Measurements from ENCODE around the gene LRIT2.

Gene LRIT2

DNA sequence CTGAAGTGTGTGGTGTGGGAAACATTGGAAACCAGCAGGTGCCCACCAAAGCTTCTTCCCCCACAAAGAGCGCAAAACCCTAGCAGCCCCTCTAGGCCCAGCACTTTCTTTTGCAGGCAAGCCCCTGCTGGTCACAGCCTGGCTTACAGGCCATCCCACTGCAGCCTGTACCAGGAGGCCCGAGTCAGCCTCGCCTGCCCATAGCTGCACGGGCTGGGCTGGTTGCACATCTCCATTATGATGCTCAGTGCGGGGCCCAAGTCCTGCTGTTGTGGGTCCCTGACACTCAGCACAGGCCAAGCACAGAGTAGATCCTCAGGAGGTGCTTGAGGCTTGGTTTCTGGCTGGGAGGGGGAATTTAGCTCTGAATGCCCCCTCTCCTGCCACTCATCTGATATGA is 23.0 kb downstream of the LRIT2 start:
- TF ChIP-seq, protein P1, sequence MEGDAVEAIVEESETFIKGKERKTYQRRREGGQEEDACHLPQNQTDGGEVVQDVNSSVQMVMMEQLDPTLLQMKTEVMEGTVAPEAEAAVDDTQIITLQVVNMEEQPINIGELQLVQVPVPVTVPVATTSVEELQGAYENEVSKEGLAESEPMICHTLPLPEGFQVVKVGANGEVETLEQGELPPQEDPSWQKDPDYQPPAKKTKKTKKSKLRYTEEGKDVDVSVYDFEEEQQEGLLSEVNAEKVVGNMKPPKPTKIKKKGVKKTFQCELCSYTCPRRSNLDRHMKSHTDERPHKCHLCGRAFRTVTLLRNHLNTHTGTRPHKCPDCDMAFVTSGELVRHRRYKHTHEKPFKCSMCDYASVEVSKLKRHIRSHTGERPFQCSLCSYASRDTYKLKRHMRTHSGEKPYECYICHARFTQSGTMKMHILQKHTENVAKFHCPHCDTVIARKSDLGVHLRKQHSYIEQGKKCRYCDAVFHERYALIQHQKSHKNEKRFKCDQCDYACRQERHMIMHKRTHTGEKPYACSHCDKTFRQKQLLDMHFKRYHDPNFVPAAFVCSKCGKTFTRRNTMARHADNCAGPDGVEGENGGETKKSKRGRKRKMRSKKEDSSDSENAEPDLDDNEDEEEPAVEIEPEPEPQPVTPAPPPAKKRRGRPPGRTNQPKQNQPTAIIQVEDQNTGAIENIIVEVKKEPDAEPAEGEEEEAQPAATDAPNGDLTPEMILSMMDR (conservative IDR thresholded peaks at IDR 0.05; ENCODE audit: control insufficient read depth, insufficient read depth, low read depth, low read length), result no peak
- no peak for DNase-seq (ENCODE audit: low read depth)
- H3K4me3 ChIP-seq (ENCODE audit: control insufficient read depth, low read depth, low read length), result no peak overlapping the region

DNA sequence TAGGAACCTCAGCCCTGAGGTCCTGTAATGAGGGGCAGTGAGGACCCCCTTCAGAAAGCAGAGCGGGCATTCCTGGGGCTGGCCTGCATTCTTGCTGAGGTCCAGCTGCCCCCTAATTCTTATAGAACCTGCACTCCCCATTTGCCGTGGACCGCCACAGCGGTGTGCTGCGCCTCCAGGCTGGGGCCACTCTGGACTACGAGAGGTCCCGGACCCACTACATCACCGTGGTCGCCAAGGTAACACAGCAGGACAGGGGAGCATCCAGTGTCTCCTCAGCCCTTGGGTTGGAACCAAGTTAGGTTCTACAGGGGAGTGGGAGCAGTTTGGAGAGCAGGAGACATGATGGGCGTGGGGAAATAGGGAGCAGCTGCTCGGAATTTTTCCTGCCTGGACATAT is 23.7 kb downstream of the LRIT2 start:
- no peak overlapping the region for H3K4me3 ChIP-seq (ENCODE audit: control insufficient read depth, low read depth, low read length)
- TF ChIP-seq, protein P1 (conservative IDR thresholded peaks at IDR 0.05; ENCODE audit: control insufficient read depth, insufficient read depth, low read depth, low read length), result no peak
- no peak for DNase-seq (ENCODE audit: low read depth)

DNA sequence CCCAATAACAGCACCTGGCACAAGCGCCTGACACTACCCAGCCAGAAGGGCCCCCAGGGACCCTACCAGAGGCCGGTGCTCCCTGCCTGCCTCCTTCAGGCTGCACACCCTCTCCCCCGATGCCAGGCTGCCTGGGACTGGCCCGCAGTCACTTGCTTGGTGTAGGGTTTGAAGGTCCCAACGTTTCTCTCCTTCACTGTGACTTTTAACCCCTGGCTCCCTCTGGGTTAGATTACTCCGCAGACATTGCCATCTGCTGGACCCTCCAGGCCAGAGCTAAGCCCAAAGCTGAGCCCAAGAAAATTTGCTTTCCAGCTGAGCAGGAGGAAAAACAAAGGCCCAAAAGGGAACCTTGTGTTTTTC is 24.1 kb downstream of the LRIT2 start:
- H3K4me3 ChIP-seq (ENCODE audit: control insufficient read depth, low read depth, low read length), result no peak overlapping the region
- DNase-seq (ENCODE audit: low read depth), result no peak
- TF ChIP-seq, protein P1 (conservative IDR thresholded peaks at IDR 0.05; ENCODE audit: control insufficient read depth, insufficient read depth, low read depth, low read length), result no peak

DNA sequence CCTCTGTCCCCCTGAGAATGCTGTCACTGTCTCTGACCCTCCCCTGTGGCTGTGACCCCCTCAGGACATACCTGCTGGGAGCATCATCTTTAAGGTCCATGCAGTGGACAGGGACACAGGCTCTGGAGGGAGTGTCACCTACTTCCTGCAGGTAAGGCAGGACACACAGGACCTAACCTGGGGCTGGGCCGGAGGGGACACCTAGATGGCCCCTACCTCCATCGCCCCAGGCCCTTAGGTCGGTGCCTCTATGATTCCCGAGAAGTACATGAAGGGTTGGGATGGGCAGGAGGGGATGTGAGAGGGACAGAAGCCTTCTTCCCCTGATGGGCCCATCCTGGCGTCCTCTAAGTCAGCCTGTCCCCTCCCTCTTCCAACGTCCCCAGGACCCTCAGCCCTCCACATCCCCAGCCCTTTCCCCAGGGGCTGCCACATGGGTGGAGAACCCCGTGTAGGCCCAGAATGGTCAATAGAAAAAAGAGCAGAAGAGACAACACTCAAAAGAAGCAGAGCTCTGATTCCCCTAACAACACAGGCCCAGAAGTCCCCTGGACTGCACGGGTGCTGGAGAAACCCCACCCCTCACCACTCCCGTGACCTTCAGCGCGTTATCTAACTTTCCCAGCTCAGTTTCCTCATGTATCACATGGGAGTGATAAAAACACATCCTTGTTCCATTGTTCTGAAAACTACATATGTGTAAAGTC is 24.7 kb downstream of the LRIT2 start:
- no peak for DNase-seq (ENCODE audit: low read depth)
- H3K4me3 ChIP-seq (ENCODE audit: control insufficient read depth, low read depth, low read length), result no peak overlapping the region
- TF ChIP-seq, protein P1 (conservative IDR thresholded peaks at IDR 0.05; ENCODE audit: control insufficient read depth, insufficient read depth, low read depth, low read length), result no peak

DNA sequence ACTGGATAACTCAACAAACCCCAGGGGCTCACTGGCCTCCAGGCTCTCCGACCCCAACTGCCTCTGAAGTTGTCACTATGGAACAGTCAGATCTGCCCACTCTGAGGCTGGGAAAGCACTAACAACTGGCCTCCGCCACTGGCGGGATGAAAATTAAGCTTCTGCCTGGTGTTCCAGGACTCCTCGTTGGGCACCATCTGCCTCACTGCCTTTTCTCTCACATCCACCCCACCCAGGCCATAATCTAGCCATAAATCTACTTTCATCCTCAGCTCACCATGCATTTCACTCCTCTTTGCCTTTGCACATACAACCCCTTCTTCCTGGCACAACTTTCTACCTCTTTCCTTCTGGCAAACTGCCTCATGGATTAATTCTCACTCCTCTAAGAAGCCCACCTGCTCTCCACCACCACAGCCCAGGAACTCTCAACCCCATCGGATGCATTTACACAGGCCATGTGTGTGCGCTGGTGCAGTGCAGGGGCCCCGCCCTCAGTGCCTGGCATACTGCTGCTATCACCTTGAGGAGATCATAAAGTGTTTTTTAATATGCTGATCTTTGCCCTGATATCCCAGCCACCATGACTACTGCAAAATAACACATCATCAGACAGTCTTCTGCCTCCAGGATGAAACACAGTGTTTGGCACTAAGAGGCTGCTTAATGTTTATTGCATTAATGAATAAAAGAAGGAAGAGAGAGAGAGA is 27.0 kb downstream of the LRIT2 start:
- TF ChIP-seq, protein P1 (conservative IDR thresholded peaks at IDR 0.05; ENCODE audit: control insufficient read depth, insufficient read depth, low read depth, low read length), result no peak
- no peak for DNase-seq (ENCODE audit: low read depth)
- no peak overlapping the region for H3K4me3 ChIP-seq (ENCODE audit: control insufficient read depth, low read depth, low read length)

DNA sequence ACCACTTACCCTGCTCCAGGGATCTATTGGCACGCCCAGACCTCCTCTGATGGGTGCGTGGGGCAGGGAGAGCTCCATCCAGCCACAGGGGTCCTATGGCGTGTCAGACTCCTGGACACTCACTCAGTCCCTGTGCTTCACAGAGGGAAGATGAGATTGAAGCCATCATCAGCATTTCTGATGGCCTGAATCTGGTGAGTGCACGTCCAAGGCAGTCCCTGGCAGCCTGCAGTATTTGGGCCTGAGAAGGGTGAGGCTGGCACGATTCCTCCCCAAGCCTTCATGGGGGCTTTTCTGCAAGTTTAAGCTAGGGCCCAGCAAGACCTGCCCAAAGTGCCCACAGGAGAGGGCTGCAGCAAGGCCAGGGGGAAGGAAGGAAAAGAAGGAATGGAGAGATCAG is 27.7 kb downstream of the LRIT2 start:
- TF ChIP-seq, protein P1 (conservative IDR thresholded peaks at IDR 0.05; ENCODE audit: control insufficient read depth, insufficient read depth, low read depth, low read length), result no peak
- H3K4me3 ChIP-seq (ENCODE audit: control insufficient read depth, low read depth, low read length), result no peak overlapping the region
- no peak for DNase-seq (ENCODE audit: low read depth)

Data from fibroblast of mammary gland (primary cell).